ENCODE data around the gene PIP5K1A. TPM values are rescaled to one million over a fixed set of nuclear protein-coding genes. Genes with fewer than 3 reads are reported as not detected.

Gene PIP5K1A
- total RNA-seq, 4 donors from 2014 or later: 27.7 to 67.6 (median 44.1) TPM

DNA sequence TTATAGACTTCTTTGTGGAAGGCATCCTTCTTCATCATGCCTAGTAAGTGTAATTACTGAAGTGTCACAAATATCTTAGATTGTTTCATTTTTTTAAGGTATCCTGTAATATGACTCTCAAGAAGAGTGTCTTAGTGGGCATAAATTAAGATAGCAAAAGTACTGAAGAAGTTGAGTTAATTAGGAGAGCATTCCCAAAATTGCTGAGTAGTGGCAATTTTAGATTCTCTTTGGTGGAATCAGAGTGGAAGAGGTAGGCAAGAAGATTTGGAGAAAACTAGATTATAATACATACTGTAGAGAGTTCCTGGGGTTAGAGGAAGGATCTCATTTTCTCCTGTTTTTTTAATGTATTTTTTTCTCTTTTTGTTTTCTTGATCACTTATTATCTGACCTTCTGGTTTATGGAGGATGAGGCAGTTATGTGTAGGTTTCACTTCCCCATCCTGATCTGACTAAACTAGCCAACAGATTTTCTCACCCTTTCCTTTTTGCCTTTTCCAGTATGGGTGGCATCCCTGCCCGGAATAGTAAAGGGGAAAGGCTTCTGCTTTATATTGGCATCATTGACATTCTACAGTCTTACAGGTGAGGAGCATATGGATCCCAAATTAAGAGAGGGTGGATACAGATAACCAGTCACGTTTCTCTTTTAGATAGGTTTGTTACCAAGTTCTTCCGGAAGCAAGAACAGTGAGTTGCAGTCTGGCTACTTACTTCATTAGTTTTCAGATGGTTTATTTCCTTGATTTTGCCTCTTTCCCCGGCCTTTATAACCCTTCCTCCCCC lies 39.5 kb downstream of the PIP5K1A start:
- DNase-seq (ENCODE audit: low spot score in 2 of 2): no peak
- WGBS, 2 donors: 65 to 68% methylated on average over 4 of the region's 4 CpGs
- no peak overlapping the region for H3K4me3 ChIP-seq (ENCODE audit: low read depth, poor library complexity, severe bottlenecking)
- TF ChIP-seq, protein P1, sequence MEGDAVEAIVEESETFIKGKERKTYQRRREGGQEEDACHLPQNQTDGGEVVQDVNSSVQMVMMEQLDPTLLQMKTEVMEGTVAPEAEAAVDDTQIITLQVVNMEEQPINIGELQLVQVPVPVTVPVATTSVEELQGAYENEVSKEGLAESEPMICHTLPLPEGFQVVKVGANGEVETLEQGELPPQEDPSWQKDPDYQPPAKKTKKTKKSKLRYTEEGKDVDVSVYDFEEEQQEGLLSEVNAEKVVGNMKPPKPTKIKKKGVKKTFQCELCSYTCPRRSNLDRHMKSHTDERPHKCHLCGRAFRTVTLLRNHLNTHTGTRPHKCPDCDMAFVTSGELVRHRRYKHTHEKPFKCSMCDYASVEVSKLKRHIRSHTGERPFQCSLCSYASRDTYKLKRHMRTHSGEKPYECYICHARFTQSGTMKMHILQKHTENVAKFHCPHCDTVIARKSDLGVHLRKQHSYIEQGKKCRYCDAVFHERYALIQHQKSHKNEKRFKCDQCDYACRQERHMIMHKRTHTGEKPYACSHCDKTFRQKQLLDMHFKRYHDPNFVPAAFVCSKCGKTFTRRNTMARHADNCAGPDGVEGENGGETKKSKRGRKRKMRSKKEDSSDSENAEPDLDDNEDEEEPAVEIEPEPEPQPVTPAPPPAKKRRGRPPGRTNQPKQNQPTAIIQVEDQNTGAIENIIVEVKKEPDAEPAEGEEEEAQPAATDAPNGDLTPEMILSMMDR (IDR thresholded peaks at IDR 0.05): no peak
- no peak for TF ChIP-seq POLR2A (IDR thresholded peaks at IDR 0.05)
- intact Hi-C loops (cut with DNase I; ENCODE audit: low total_unique reads): no loop called here

GRCh38 chr1:151238467-151238739 lies 40.1 kb downstream of the PIP5K1A start:
- intact Hi-C loops (cut with DNase I; ENCODE audit: low total_unique reads): no loop called here
- TF ChIP-seq, protein P1 (IDR thresholded peaks at IDR 0.05): no peak
- no peak for TF ChIP-seq POLR2A (IDR thresholded peaks at IDR 0.05)
- DNase-seq (ENCODE audit: low spot score in 2 of 2): no peak
- no peak overlapping the region for H3K4me3 ChIP-seq (ENCODE audit: low read depth, poor library complexity, severe bottlenecking)
- 33 to 38% methylated on average over 1 of the region's 1 CpG for WGBS, 2 donors

GRCh38 chr1:151242442-151242841 lies 44.1 kb downstream of the PIP5K1A start:
- intact Hi-C loops (cut with DNase I; ENCODE audit: low total_unique reads): no loop called here
- no peak for DNase-seq (ENCODE audit: low spot score in 2 of 2)
- no peak overlapping the region for H3K4me3 ChIP-seq (ENCODE audit: low read depth, poor library complexity, severe bottlenecking)
- no peak for TF ChIP-seq POLR2A (IDR thresholded peaks at IDR 0.05)
- TF ChIP-seq, protein P1 (IDR thresholded peaks at IDR 0.05): no peak
- WGBS, 2 donors: 91 to 94% methylated on average over 2 of the region's 2 CpGs

DNA sequence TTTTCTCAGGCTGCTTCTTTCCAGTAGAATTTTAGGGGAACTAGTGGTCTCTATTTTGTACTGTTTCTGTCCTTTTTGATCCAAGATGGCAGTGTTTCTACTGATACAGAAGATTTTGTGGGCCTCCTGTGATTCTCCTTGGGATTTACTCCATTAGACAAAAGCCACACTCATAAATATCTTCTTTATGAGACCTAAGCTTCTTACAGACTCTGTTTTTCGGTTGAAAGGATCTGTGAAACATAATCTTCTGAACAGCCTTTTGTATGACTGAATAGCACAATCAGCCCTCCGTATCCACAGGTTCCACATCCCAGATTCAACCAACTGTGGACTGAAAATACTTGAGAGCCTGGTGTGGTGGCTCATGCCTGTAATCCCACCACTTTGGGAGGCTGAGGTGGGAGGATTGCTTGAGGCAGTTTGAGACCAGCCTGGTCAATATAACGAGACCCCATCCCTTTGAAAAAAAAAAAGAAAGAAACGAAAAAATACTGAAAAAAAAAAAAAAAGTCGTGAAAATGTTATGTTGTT lies 45.4 kb downstream of the PIP5K1A start:
- intact Hi-C loops (cut with DNase I; ENCODE audit: low total_unique reads): no loop called here
- 82 to 89% methylated on average over 5 of the region's 5 CpGs for WGBS, 2 donors
- DNase-seq (ENCODE audit: low spot score in 2 of 2): no peak
- no peak overlapping the region for H3K4me3 ChIP-seq (ENCODE audit: low read depth, poor library complexity, severe bottlenecking)
- TF ChIP-seq, protein P1 (IDR thresholded peaks at IDR 0.05): no peak
- no peak for TF ChIP-seq POLR2A (IDR thresholded peaks at IDR 0.05)

DNA sequence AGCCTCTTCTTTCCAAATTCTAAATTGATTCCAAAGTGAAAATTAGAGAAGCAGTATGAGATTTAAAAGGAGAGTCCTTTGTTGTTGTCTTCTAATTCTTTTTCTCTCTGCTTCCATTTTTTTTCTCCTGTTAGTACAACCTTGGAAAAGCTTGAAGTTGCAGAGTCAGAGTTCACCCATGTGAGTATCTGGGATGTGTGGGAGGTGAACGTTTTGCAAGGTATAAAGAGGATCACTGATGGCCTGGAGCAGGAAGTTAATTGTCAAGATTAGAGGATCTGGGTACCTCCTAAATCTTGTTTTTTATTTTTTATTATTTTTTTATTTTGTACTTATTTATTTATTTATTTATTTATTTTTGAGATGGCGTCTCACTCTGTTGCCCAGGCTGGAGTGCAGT lies 48.4 kb downstream of the PIP5K1A start:
- H3K4me3 ChIP-seq (ENCODE audit: low read depth, poor library complexity, severe bottlenecking): no peak overlapping the region
- intact Hi-C loops (cut with DNase I; ENCODE audit: low total_unique reads): no loop called here
- WGBS, 2 donors: 68 to 76% methylated on average over 2 of the region's 2 CpGs
- no peak for DNase-seq (ENCODE audit: low spot score in 2 of 2)
- TF ChIP-seq, protein P1 (IDR thresholded peaks at IDR 0.05): no peak
- no peak for TF ChIP-seq POLR2A (IDR thresholded peaks at IDR 0.05)
